HEK293 (cell line): ENCODE data around the gene RBPJ.

Source experiments
- ZBTB20 ChIP-seq: fragments of 450-650 bp; formaldehyde crosslinking; IDR thresholded peaks from 2 replicates; pipeline ENCODE4 v1.5.1; 2016; ENCODE audit warnings: missing biosample characterization, missing genetic modification characterization
- ZBTB48 ChIP-seq: fragments of 450-650 bp; formaldehyde crosslinking; IDR thresholded peaks from 2 replicates; pipeline ENCODE4 v1.5.1; 2016; ENCODE audit warnings: missing biosample characterization, missing genetic modification characterization
- ZNF133 ChIP-seq: fragments of 450-650 bp; formaldehyde crosslinking; IDR thresholded peaks from 2 replicates; pipeline ENCODE4 v1.5.1; 2016; ENCODE audit warnings: missing biosample characterization, missing genetic modification characterization
- ZNF16 ChIP-seq: fragments of 450-650 bp; formaldehyde crosslinking; IDR thresholded peaks from 2 replicates; pipeline ENCODE4 v1.5.1; 2016; ENCODE audit warnings: low read depth, missing biosample characterization, missing genetic modification characterization
- ZNF211 ChIP-seq: fragments of 450-650 bp; formaldehyde crosslinking; IDR thresholded peaks from 2 replicates; pipeline ENCODE4 v1.5.1; 2016; ENCODE audit warnings: low read depth, missing biosample characterization, missing genetic modification characterization
- ZNF701 ChIP-seq: fragments of 450-650 bp; formaldehyde crosslinking; IDR thresholded peaks from 2 replicates; pipeline ENCODE4 v1.5.1; 2016; ENCODE audit warnings: missing biosample characterization, missing genetic modification characterization
- ZNF707 ChIP-seq: fragments of 450-650 bp; formaldehyde crosslinking; IDR thresholded peaks from 2 replicates; pipeline ENCODE4 v1.5.1; 2016; ENCODE audit warnings: missing biosample characterization, missing genetic modification characterization
- TF ChIP-seq, protein P1 (sequence below): fragments of 450-650 bp; formaldehyde crosslinking; IDR thresholded peaks from 2 replicates; pipeline ENCODE4 v1.5.1; 2016; ENCODE audit warnings: missing biosample characterization, missing genetic modification characterization
- TF ChIP-seq, protein P2 (sequence below): fragments of 450-650 bp; formaldehyde crosslinking; IDR thresholded peaks from 2 replicates; pipeline ENCODE4 v1.5.0; 2017; ENCODE audit warnings: missing biosample characterization, missing genetic modification characterization, borderline replicate concordance
- TF ChIP-seq, protein P3 (sequence below): fragments of 450-650 bp; formaldehyde crosslinking; IDR thresholded peaks from 2 replicates; pipeline ENCODE4 v1.5.1; 2016; ENCODE audit warnings: missing biosample characterization, missing genetic modification characterization

DNA sequence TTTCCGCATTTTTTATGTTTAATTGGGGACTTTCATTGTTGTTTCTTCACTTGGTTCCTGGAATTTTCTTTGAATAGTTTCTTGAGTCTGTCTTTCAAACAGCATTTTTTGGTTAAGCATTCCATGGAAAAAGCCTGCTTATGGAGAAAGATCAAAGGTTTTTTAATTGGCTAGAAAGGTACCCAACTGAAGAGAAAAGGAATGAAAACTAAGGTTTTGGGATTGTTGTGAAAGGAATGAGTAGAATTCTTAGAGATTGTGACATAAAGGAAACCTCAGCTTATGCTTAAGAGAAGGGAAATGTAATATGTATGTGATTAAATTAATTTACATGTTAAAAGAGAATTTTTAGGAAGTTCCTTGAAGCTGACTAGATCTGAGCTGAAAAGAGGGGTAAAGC lies 86.7 kb downstream of the RBPJ start:
- TF ChIP-seq, protein P1, sequence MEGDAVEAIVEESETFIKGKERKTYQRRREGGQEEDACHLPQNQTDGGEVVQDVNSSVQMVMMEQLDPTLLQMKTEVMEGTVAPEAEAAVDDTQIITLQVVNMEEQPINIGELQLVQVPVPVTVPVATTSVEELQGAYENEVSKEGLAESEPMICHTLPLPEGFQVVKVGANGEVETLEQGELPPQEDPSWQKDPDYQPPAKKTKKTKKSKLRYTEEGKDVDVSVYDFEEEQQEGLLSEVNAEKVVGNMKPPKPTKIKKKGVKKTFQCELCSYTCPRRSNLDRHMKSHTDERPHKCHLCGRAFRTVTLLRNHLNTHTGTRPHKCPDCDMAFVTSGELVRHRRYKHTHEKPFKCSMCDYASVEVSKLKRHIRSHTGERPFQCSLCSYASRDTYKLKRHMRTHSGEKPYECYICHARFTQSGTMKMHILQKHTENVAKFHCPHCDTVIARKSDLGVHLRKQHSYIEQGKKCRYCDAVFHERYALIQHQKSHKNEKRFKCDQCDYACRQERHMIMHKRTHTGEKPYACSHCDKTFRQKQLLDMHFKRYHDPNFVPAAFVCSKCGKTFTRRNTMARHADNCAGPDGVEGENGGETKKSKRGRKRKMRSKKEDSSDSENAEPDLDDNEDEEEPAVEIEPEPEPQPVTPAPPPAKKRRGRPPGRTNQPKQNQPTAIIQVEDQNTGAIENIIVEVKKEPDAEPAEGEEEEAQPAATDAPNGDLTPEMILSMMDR (tag by site-specific recombination): no peak
- TF ChIP-seq ZNF211 (tag by site-specific recombination): no peak
- TF ChIP-seq, protein P2, sequence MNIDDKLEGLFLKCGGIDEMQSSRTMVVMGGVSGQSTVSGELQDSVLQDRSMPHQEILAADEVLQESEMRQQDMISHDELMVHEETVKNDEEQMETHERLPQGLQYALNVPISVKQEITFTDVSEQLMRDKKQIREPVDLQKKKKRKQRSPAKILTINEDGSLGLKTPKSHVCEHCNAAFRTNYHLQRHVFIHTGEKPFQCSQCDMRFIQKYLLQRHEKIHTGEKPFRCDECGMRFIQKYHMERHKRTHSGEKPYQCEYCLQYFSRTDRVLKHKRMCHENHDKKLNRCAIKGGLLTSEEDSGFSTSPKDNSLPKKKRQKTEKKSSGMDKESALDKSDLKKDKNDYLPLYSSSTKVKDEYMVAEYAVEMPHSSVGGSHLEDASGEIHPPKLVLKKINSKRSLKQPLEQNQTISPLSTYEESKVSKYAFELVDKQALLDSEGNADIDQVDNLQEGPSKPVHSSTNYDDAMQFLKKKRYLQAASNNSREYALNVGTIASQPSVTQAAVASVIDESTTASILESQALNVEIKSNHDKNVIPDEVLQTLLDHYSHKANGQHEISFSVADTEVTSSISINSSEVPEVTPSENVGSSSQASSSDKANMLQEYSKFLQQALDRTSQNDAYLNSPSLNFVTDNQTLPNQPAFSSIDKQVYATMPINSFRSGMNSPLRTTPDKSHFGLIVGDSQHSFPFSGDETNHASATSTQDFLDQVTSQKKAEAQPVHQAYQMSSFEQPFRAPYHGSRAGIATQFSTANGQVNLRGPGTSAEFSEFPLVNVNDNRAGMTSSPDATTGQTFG (tag by site-specific recombination): no peak
- TF ChIP-seq ZBTB48 (tag by site-specific recombination): no peak
- no peak for TF ChIP-seq ZNF16
- TF ChIP-seq, protein P3, sequence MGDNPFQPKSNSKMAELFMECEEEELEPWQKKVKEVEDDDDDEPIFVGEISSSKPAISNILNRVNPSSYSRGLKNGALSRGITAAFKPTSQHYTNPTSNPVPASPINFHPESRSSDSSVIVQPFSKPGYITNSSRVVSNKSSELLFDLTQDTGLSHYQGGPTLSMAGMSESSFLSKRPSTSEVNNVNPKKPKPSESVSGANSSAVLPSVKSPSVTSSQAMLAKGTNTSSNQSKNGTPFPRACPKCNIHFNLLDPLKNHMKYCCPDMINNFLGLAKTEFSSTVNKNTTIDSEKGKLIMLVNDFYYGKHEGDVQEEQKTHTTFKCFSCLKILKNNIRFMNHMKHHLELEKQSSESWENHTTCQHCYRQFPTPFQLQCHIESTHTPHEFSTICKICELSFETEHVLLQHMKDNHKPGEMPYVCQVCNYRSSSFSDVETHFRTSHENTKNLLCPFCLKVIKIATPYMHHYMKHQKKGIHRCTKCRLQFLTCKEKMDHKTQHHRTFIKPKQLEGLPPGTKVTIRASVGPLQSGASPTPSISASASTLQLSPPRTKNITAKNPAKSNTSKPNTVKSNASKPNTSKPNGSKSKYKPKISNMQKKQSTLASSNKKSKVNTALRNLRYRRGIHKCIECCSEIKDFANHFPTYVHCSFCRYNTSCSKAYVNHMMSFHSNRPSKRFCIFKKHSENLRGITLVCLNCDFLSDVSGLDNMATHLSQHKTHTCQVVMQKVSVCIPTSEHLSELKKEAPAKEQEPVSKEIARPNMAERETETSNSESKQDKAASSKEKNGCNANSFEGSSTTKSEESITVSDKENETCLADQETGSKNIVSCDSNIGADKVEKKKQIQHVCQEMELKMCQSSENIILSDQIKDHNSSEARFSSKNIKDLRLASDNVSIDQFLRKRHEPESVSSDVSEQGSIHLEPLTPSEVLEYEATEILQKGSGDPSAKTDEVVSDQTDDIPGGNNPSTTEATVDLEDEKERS (tag by site-specific recombination): no peak
- no peak for TF ChIP-seq ZNF707 (tag by site-specific recombination)
- no peak for TF ChIP-seq ZNF133 (tag by site-specific recombination)
- no peak for TF ChIP-seq ZBTB20 (tag by site-specific recombination)
- no peak for TF ChIP-seq ZNF701 (tag by site-specific recombination)
